Peyer's patch (tissue), 4 donors: ENCODE measurements around the gene DOCK4.

Experiments
- CTCF ChIP-seq, 6 experiments: fragments of 450-650 bp in 4 of 6; fragments of 200-600 bp in 2 of 6; sonication (generic) in 1 of 6; IDR thresholded peaks; one replicate each; pipeline ENCODE4 v1.5.1; 2017 to 2019; ENCODE audit warnings: antibody characterized with exemption in 6 of 6, mild to moderate bottlenecking in 3 of 6, moderate library complexity in 1 of 6
- POLR2A ChIP-seq, 2 donors: fragments of 450-650 bp; IDR thresholded peaks; one replicate each; pipeline ENCODE4 v1.5.1; 2017; ENCODE audit warnings: antibody characterized with exemption in 2 of 2, mild to moderate bottlenecking in 2 of 2, moderate library complexity in 2 of 2

- TF ChIP-seq CTCF (IDR thresholded peaks at IDR 0.05) (no peak), POLR2A (IDR thresholded peaks at IDR 0.05) (no peak)
Measured at GRCh38 chr7:112137141-112138101, 68.8 kb downstream of the DOCK4 start.
